ENCODE data around the gene RIC3. TPM values are rescaled to one million over a fixed set of nuclear protein-coding genes. Genes with fewer than 3 reads are reported as not detected.

The RIC3 gene
- total and polyA plus RNA-seq, 2 experiments from 2014 or later, result 3.2 to 3.6 TPM

- H2AFZ ChIP-seq, result no peak overlapping the region
- no peaks in the 10 kb centered on the region for H3K9me3 ChIP-seq (ENCODE audit: low read depth)
- H3K36me3 ChIP-seq (replicated peaks; ENCODE audit: insufficient read depth, low read depth), result no peaks in the 10 kb centered on the region
- DNase-seq (ENCODE audit: low spot score), result no peak
- no peaks in the 10 kb centered on the region for H3K79me2 ChIP-seq
- no peak overlapping the region for H3K4me3 ChIP-seq
- no peaks in the 10 kb centered on the region for H4K20me1 ChIP-seq (ENCODE audit: insufficient read depth, poor library complexity, severe bottlenecking)
- no peaks in the 10 kb centered on the region for H3K9me2 ChIP-seq (replicated peaks; ENCODE audit: insufficient read depth)
- WGBS (ENCODE audit: low lambda C conversion rate, missing lambda C conversion rate), result 45% methylated on average over 2 of the region's 2 CpGs
- no peak overlapping the region for H3K27ac ChIP-seq
- no peak overlapping the region for H3K4me2 ChIP-seq
- H3K4me1 ChIP-seq (ENCODE audit: insufficient read depth), result no peaks in the 10 kb centered on the region
- TF ChIP-seq EZH2phosphoT487 (IDR thresholded peaks at IDR 0.05; ENCODE audit: low read depth, severe bottlenecking, unreplicated experiment), result no peak
- H3K27me3 ChIP-seq, result peaks cover 9% of the 10 kb centered on the region
These were observed 21.6 kb upstream of the RIC3 start for GRCh38 chr11:8190431-8190830.

GRCh38 chr11:8186429-8186828 lies 17.6 kb upstream of the RIC3 start:
- Histone ChIP-seq H3K27ac (no peak overlapping the region), H3K4me2 (no peak overlapping the region), H3K9me2 (replicated peaks; ENCODE audit: insufficient read depth) (no peaks in the 10 kb centered on the region), H3K4me3 (no peak overlapping the region), H3K36me3 (replicated peaks; ENCODE audit: insufficient read depth, low read depth) (no peaks in the 10 kb centered on the region), H4K20me1 (ENCODE audit: insufficient read depth, poor library complexity, severe bottlenecking) (no peaks in the 10 kb centered on the region), H3K4me1 (ENCODE audit: insufficient read depth) (no peaks in the 10 kb centered on the region), H3K79me2 (no peaks in the 10 kb centered on the region), H3K9me3 (ENCODE audit: low read depth) (no peaks in the 10 kb centered on the region), H2AFZ (no peak overlapping the region), H3K27me3 (no peaks in the 10 kb centered on the region)
- no peak for DNase-seq (ENCODE audit: low spot score)
- no peak for TF ChIP-seq EZH2 (IDR thresholded peaks at IDR 0.05; ENCODE audit: borderline replicate concordance)
- 97% methylated on average over 2 of the region's 2 CpGs for WGBS (ENCODE audit: low lambda C conversion rate, missing lambda C conversion rate)

- no peaks in the 10 kb centered on the region for H3K4me1 ChIP-seq (ENCODE audit: insufficient read depth)
These were observed 14.3 kb upstream of the RIC3 start for GRCh38 chr11:8183111-8183510.

GRCh38 chr11:8180469-8180868 lies 11.6 kb upstream of the RIC3 start:
- H2AFZ ChIP-seq, result no peak overlapping the region
- H3K4me1 ChIP-seq (ENCODE audit: insufficient read depth), result no peaks in the 10 kb centered on the region
- no peak for DNase-seq (ENCODE audit: low spot score)
- H3K9me3 ChIP-seq (ENCODE audit: low read depth), result no peaks in the 10 kb centered on the region
- no peak overlapping the region for H3K27ac ChIP-seq
- H3K4me2 ChIP-seq, result no peak overlapping the region
- WGBS (ENCODE audit: low lambda C conversion rate, missing lambda C conversion rate), result 42% methylated on average over 4 of the region's 4 CpGs
- H3K9me2 ChIP-seq (replicated peaks; ENCODE audit: insufficient read depth), result no peaks in the 10 kb centered on the region
- no peak overlapping the region for H3K4me3 ChIP-seq
- no peaks in the 10 kb centered on the region for H4K20me1 ChIP-seq (ENCODE audit: insufficient read depth, poor library complexity, severe bottlenecking)
- TF ChIP-seq EZH2 (IDR thresholded peaks at IDR 0.05; ENCODE audit: borderline replicate concordance) (no peak), EZH2phosphoT487 (IDR thresholded peaks at IDR 0.05; ENCODE audit: low read depth, severe bottlenecking, unreplicated experiment) (no peak), CTCF (IDR thresholded peaks at IDR 0.05; ENCODE audit: poor library complexity) (no peak)
- H3K79me2 ChIP-seq, result no peaks in the 10 kb centered on the region
- H3K36me3 ChIP-seq (replicated peaks; ENCODE audit: insufficient read depth, low read depth), result no peaks in the 10 kb centered on the region
- H3K27me3 ChIP-seq, result peaks cover 15% of the 10 kb centered on the region

More at GRCh38 chr11:8183111-8183510, 14.3 kb upstream of the RIC3 start:
- Histone ChIP-seq H3K27ac (no peak overlapping the region), H4K20me1 (ENCODE audit: insufficient read depth, poor library complexity, severe bottlenecking) (no peaks in the 10 kb centered on the region), H2AFZ (no peak overlapping the region), H3K4me2 (no peak overlapping the region), H3K27me3 (no peaks in the 10 kb centered on the region), H3K36me3 (replicated peaks; ENCODE audit: insufficient read depth, low read depth) (no peaks in the 10 kb centered on the region), H3K79me2 (no peaks in the 10 kb centered on the region), H3K9me3 (ENCODE audit: low read depth) (no peaks in the 10 kb centered on the region), H3K9me2 (replicated peaks; ENCODE audit: insufficient read depth) (no peaks in the 10 kb centered on the region), H3K4me3 (no peak overlapping the region)
- no peak for DNase-seq (ENCODE audit: low spot score)
- TF ChIP-seq CTCF (IDR thresholded peaks at IDR 0.05; ENCODE audit: poor library complexity) (no peak), EZH2phosphoT487 (IDR thresholded peaks at IDR 0.05; ENCODE audit: low read depth, severe bottlenecking, unreplicated experiment) (no peak), EZH2 (IDR thresholded peaks at IDR 0.05; ENCODE audit: borderline replicate concordance) (no peak)
- 72% methylated on average over 5 of the region's 5 CpGs for WGBS (ENCODE audit: low lambda C conversion rate, missing lambda C conversion rate)
